HG03432 (cell line): ENCODE measurements around the gene RNF166.

Source experiments
- ATAC-seq: cut with Tn5 transposase; IDR thresholded peaks from one replicate; pipeline ENCODE4 v1.9.1; 2021; ENCODE audit warnings: mild to moderate bottlenecking, moderate library complexity; ENCODE audit not compliant: unreplicated experiment

The RNF166 gene

GRCh38 chr16:88739977-88740726, 33.9 kb upstream of the RNF166 start:
- ATAC-seq, result no peak

- ATAC-seq, result no peak
Observed at GRCh38 chr16:88739139-88739976, 33.1 kb upstream of the RNF166 start.

- no peak for ATAC-seq
Observed at GRCh38 chr16:88738151-88739084, 32.2 kb upstream of the RNF166 start.

DNA sequence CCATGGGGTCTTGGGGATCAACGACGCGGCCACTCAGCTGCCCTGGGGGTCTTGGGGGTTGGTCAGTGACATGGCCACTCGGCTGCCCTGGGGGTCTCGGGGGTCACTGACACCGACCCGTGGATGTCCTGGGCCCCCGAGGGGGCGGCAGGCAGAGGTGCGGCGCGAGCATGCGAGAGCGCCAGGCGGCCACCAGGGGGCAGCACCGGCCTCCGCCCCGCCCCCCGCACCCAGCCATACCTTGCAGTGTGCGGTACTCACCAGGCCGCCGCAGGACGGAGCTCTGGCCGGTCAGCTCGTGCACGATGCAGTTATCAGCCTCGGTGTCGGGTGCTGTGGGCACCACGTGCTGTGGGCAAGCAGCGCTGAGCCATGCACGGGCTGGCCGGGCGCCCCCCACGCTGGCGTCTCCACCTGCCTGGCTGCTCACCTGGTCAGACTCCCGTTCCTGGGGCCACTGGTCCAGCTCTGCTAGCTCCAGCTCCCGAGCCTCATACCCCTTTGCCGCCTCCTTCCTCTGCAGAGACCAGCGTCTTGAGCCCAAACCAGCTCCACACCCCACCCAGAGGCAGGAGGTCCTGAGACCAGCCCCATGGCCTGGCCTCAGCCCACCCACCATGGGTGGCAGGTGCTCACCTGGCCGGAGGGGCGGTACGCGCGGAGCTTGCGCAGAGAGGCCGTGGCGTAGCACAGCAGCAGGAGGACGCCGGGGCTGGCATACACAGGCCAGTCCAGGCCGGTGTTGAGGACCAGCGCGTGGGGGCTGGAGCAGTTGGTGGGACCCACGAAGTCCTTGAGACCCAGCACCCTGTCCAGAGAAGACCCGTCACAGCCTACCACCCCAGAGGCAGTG, 31.3 kb upstream of the RNF166 start:
- ATAC-seq, result no peak

DNA sequence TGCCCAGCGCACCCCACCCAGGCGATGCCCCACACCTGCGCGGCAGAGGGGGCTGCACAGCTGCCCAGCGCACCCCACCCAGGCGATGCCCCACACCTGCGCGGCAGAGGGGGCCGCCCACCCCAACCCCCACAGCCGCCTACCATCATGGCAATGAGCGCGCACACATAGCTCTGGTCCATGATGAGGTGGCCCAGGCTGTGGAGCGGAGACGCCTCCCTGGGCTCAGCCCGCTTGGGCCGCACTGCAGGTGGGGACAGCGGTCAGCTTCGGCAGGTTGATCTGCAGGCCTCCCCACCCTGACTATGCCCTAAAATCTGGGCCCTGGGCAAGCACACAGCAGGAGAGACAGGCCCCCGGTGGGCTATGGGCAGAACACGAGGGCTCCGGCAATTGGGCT, 30.3 kb upstream of the RNF166 start:
- no peak for ATAC-seq

DNA sequence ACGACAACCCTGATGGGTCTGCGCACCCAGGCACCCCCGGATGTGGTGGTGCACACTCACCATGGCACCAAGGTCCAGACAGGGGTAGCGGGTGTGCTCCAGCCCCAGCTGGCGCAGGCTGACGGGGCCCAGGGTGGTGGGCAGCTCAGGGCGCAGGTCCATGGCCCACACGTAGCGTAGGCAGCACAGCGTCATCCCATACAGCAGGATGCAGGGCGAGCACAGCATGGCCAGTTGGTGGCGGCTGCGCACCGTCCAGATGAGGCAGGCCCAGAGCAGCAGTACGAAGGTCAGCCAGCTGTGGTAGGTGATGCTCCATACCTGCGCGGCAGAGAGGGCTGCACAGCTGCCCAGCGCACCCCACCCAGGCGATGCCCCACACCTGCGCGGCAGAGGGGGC, 29.9 kb upstream of the RNF166 start:
- no peak for ATAC-seq

DNA sequence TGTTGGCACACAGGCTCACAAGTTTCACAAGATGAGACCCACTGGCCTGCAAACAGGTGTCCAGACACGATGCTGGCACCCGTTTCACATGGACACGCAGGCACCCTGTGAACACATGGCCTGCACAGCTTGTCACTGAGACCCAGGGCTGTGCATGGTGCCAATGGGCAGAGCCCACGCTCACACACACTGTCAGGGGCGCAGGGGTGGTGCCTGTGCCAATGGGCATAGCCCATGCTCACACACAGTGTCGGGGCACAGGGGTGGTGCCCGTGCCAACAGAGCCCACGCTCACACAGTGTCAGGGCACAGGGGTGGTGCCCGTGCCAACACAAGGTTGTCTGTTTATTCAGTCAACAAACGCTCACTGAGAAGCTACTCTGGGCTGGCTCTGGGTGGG, 29.4 kb upstream of the RNF166 start:
- no peak for ATAC-seq

- no peak for ATAC-seq
Observed at GRCh38 chr16:88735121-88735520, 28.9 kb upstream of the RNF166 start.

GRCh38 chr16:88734361-88734728, 28.1 kb upstream of the RNF166 start:
- no peak for ATAC-seq

DNA sequence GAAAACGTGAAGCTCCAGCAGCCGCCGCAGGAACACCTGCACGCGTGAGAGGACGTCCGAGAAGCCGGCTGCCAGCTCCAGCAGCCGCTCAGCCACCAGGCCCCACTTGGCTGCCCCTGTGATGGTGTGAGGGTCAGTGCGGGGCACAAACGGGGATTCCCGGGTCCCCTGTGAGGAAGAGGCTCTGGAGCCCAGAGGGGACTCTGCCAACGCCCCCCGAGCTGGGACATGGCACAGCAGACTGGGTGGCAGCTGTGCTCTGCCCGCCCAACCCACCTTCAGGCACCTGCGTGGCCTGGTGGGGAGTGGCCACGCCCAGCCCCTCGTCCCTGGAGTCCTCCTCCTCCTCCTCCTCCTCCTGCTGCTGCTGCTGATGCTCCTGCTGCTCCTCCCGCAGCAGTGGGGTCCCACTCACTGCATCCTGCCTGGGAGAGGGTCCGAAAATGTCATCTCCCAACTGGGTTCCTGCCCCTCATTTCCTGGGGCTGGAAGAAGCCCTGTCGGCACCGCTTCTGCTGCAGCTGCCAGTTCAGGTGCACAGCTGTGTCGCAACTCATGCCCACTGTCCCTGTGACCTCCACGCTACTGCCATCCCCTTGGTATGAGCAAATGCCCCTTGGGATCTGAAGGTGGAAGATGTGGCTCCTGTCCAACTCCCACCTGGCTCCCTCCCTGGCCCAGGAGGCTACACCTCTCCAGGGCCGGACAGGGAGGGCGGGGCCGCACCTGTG, 27.6 kb upstream of the RNF166 start:
- no peak for ATAC-seq

DNA sequence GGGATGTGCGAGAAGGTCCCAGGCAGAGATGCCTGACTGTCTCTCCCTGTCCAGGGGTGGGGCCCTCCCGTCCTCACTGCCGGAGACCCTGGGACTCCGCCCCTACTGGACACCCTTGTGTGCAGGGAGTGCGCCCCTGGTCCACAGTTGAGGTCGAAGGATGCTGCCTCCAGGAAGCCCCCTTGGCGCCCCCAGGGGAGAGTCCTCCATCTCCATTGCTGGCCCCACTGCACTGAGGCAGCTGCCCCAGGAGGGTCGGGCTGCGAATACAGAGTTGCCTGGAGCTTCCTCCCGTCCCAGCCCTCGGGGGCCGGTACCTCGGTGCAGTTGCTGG, 26.7 kb upstream of the RNF166 start:
- no peak for ATAC-seq

DNA sequence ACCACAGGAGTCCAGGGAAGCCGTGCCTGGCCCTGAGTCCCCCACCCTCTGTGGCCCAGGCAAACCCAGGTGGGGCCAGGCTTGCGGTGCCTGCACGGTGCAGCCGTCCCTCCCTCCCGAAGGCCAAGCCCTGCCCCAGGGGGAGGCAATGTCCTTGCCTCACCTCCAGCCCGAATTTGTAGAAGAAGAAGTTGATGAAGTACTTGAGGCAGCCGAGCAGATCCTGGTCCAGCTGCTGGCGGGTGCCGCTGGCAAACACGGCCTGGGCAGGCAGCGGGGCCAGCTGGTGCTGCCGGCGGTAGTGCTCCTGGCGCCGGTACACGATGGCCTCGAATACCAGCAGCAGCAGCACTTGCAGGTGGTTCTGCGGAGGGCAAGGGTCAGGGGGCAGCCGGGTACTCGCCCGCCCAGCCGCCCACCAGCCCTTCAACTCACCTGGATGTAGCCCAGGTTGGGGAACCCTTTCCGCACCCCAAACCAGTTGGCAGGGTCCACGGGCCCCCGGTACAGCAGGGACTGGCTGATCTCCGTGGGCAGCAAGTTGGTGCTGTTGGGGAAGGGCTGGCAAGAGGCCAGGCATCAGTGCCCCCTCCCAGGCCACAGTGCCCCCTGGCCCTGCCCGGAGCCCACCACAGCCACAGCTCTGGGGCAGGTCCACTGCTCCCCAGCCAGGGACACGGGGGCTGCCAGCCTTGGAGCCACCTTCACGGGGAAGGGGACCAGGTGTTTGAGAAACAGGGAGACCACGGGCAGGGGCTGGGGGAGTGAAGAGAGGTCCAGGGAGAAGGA, 26.2 kb upstream of the RNF166 start:
- no peak for ATAC-seq

GRCh38 chr16:88731699-88732098, 25.5 kb upstream of the RNF166 start:
- no peak for ATAC-seq

- ATAC-seq, result no peak
Observed at GRCh38 chr16:88730632-88731607, 24.7 kb upstream of the RNF166 start.

GRCh38 chr16:88727871-88728270, 21.7 kb upstream of the RNF166 start:
- no peak for ATAC-seq

DNA sequence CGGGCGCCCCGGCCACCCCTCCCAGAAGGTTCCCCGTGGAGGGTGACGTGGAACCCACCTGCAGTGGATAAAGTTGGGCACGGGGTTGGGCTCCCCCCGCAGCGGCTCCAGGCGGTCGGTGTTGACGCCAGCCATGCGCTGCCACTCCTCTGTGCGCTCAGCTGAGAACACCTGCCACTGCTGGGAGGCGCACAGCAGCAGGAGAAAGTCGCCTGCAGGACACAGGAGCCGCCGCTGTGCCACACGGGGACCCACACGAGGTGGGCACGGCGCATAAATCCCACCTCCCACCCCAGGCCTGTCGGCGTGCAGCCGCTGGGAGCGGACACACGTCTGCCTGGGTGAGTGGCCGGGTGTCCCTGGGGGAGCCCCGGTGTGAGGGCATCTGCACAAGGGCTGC, 20.8 kb upstream of the RNF166 start:
- no peak for ATAC-seq

GRCh38 chr16:88726408-88726749, 20.2 kb upstream of the RNF166 start:
- no peak for ATAC-seq
